RWPE1 (cell line): Measurements from ENCODE around the gene PRCC.
A peak's percentile ranks its signal among the peaks of the same experiment; 100 is the strongest.

Experiments used
- CTCF ChIA-PET: fragments of 350-600 bp; sonication (Branson Sonifier 250); formaldehyde crosslinking; extraction: SDS; loops from one replicate; lab custom pipeline; 2021; lab: Yijun Ruan, JAX
- POLR2A ChIA-PET: fragments of 400-600 bp; formaldehyde crosslinking; extraction: SDS; loops from one replicate; lab custom pipeline; 2020; ENCODE audit warnings: antibody characterized with exemption; ENCODE audit not compliant: low non-redundant PET; lab: Yijun Ruan, JAX
- DNase-seq: peaks from one replicate; pipeline ENCODE4 v3.0.0; 2012; ENCODE audit warnings: low spot score
- H3K27ac ChIP-seq: fragments of 450-650 bp; 2 replicates; pipeline ENCODE4 v1.5.1; 2017
- CTCF ChIP-seq: fragments of 450-650 bp; conservative IDR thresholded peaks from 2 replicates; pipeline ENCODE4 v1.5.1; 2017; ENCODE audit warnings: low read depth, mild to moderate bottlenecking

Gene PRCC

GRCh38 chr1:156767101-156767878, at the start of gene PRCC:
Gene PRCC (plus strand): TSS chr1:156767535. CDS start chr1:156767772, 237 bp downstream.
- peak within 1 kb of the TSS; percentile 87 for H3K27ac ChIP-seq
- ChIA-PET POLR2A (interaction anchor here (1.0 to 1.4 kb wide), 2 partner anchors 15 to 26 kb away, joined by 4 to 7 read pairs; partner anchors contain the start of genes HDGF and MRPL24), CTCF (no interaction called here)
- no peak for TF ChIP-seq CTCF
- peak; percentile 94 for DNase-seq

DNA sequence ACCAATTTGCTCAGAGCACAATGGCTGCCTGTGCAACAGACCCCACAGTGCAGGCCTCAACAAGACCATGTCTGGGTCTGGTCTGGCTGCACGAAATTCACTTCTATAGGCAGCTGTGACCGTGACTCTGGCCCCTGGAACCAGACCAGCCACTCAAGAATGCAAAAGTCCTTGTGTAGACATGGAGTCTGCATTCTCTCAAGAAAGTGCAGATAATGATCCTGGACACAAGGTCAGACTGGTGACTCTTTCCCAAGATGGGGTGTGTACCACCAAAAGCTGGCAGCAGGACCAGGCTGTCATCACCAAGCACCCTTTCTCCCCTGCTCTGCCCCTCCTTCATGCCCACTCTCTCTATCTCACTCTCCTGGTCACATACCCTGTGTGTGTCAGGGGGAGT, 46.2 kb upstream of the PRCC start:
- peak overlapping the region; percentile 44 for H3K27ac ChIP-seq
- DNase-seq, result no peak
- POLR2A ChIA-PET, result interaction anchor here (0.6 kb wide), 1 partner anchor 9 kb away, joined by 3 read pairs; no protein-coding TSS in a partner anchor
- CTCF ChIA-PET, result interaction anchor here (0.5 to 4.1 kb wide), 4 partner anchors 15 to 72 kb away, joined by 3 to 30 read pairs (median 4); no protein-coding TSS in a partner anchor
- no peak for TF ChIP-seq CTCF

- no peak for DNase-seq
- H3K27ac ChIP-seq, result peak overlapping the region; percentile 44
- ChIA-PET CTCF (interaction anchor here (0.5 to 4.1 kb wide), 3 partner anchors 33 to 73 kb away, joined by 3 to 30 read pairs (median 6); no protein-coding TSS in a partner anchor), POLR2A (no interaction called here)
- TF ChIP-seq CTCF, result no peak
These were observed 45.8 kb upstream of the PRCC start for GRCh38 chr1:156721535-156721934.

DNA sequence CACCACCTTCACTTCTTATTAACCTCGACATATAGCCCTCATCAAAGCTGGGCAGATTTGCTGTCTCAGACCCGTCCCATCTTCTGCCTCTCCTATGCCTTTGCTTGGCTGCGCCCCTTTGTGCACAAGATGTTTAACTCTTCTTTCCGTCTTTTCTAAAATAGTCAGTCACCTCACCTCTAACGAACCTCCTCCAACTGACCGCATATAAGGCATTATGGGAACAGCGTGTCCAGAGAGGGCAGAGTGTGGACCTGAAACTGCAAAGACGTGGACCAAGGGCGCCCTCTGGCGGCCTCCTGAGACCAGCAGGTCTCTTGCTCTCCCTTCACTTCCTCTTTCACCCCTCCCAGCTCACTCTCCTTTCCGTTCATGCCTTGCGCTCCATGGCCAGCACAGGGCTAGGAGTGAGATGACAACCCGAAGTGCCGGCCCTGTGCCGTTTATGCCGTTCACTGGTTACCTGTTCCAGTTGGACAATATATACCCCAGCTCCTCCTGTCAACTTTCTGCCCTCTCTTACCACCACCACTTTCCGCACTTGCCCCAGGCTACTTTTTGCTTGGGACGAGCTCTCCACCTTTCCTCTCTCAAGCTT, 41.6 kb upstream of the PRCC start:
- ChIA-PET CTCF (interaction anchor here (0.6 to 4.5 kb wide), 28 partner anchors 10 to 221 kb away, joined by 3 to 178 read pairs (median 4); partner anchors contain the start of genes CRABP2, HDGF, NES and NTRK1), POLR2A (interaction anchor here (1.0 to 1.8 kb wide), 2 partner anchors 36 to 64 kb away, joined by 3 to 10 read pairs; no protein-coding TSS in a partner anchor)
- DNase-seq, result peak; percentile 86
- peak; percentile 90 for TF ChIP-seq CTCF
- H3K27ac ChIP-seq, result peak overlapping the region; percentile 68

- TF ChIP-seq CTCF, result no peak; the same call in 1 of the 2 replicates
- CTCF ChIA-PET, result interaction anchor here (0.6 to 4.5 kb wide), 22 partner anchors 14 to 201 kb away, joined by 3 to 178 read pairs (median 4); partner anchors contain the start of genes CRABP2, LRRC71, MRPL24 and NES
- POLR2A ChIA-PET, result interaction anchor here (1.0 to 1.8 kb wide), 2 partner anchors 37 to 65 kb away, joined by 3 to 10 read pairs; no protein-coding TSS in a partner anchor
- peak; percentile 78 for DNase-seq
- peak overlapping the region; percentile 68 for H3K27ac ChIP-seq
These were observed 40.6 kb upstream of the PRCC start for GRCh38 chr1:156726549-156727226.
